ENCODE results near the gene SKIL. TPM values are rescaled to one million over a fixed set of nuclear protein-coding genes. Genes with fewer than 3 reads are reported as not detected.
"Not testable (repeated sequence)": the region's sequence is repeated elsewhere in the genome, so short reads cannot be mapped to it uniquely, and the experiment has no call there.

The SKIL gene
- polyA plus RNA-seq, 4 donors: 10.6 to 47.6 (median 16.6) TPM

DNA sequence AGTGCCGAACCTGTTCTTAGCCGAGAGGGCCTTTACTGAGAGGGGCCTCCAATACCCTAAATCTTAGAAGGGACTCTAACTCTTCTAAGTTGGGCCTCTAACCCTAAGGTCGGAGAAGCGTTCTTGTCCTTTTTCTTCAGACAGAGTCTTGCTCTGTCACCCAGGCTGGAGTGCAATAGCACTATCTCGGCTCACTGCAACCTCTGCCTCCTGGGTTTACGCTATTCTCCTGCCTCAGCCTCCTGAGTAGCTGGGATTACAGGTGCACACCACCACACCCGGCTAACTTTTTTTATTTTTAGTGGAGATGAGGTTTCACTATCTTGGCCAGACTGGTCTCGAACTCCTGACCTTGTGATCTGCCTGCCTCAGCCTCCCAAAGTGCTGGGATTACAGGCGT lies 15.2 kb upstream of the SKIL start:
- FAIRE-seq; H3K27ac ChIP-seq (ENCODE audit: low read depth in 1 of 3, low read length in 2 of 3); H3K27me3 ChIP-seq (ENCODE audit: control insufficient read depth in 3 of 3, insufficient read depth in 3 of 3, low read length in 3 of 3); H3K36me3 ChIP-seq (ENCODE audit: control insufficient read depth in 3 of 3, insufficient read depth in 2 of 3, low read depth in 1 of 3, low read length in 3 of 3); H3K9me3 ChIP-seq (ENCODE audit: control insufficient read depth in 2 of 2, insufficient read depth in 1 of 2, low read depth in 1 of 2, low read length in 1 of 2); DNase-seq; H3K4me3 ChIP-seq (ENCODE audit: low read depth in 1 of 3, low read length in 3 of 3): not testable (repeated sequence)
- WGBS, 3 donors: 94 to 95% (median 95%) methylated on average over 9 of the region's 9 CpGs
- H3K4me1 ChIP-seq (ENCODE audit: control insufficient read depth in 3 of 3, insufficient read depth in 2 of 3, low read depth in 1 of 3, low read length in 2 of 3): peaks cover 0 to 12% (median 0%) of the 10 kb centered on the region in 3 donors

- not testable (repeated sequence) for H3K9me3 ChIP-seq (ENCODE audit: control insufficient read depth in 2 of 2, insufficient read depth in 1 of 2, low read depth in 1 of 2, low read length in 1 of 2); H3K27me3 ChIP-seq (ENCODE audit: control insufficient read depth in 3 of 3, insufficient read depth in 3 of 3, low read length in 3 of 3); H3K36me3 ChIP-seq (ENCODE audit: control insufficient read depth in 3 of 3, insufficient read depth in 2 of 3, low read depth in 1 of 3, low read length in 3 of 3); H3K4me3 ChIP-seq (ENCODE audit: low read depth in 1 of 3, low read length in 3 of 3); FAIRE-seq
- peak overlapping the region in 1 of 3 donors; percentile 81 for H3K27ac ChIP-seq (ENCODE audit: low read depth in 1 of 3, low read length in 2 of 3)
- DNase-seq: peak in 1 of 2 donors; percentile 64
- peaks cover 0 to 12% (median 0%) of the 10 kb centered on the region in 3 donors for H3K4me1 ChIP-seq (ENCODE audit: control insufficient read depth in 3 of 3, insufficient read depth in 2 of 3, low read depth in 1 of 3, low read length in 2 of 3)
- 41 to 60% (median 57%) methylated on average over 6 of the region's 6 CpGs for WGBS, 3 donors
These were observed 13.7 kb upstream of the SKIL start for GRCh38 chr3:170343859-170344258.

GRCh38 chr3:170344971-170345370 lies 12.5 kb upstream of the SKIL start:
- 82 to 94% (median 92%) methylated on average over 4 of the region's 4 CpGs for WGBS, 3 donors
- Histone ChIP-seq H3K9me3 (ENCODE audit: control insufficient read depth in 2 of 2, insufficient read depth in 1 of 2, low read depth in 1 of 2, low read length in 1 of 2) (no peaks in the 10 kb centered on the region), H3K36me3 (ENCODE audit: control insufficient read depth in 3 of 3, insufficient read depth in 2 of 3, low read depth in 1 of 3, low read length in 3 of 3) (no peaks in the 10 kb centered on the region), H3K27ac (ENCODE audit: low read depth in 1 of 3, low read length in 2 of 3) (peak overlapping the region in 1 of 3 donors; percentile 81), H3K4me3 (ENCODE audit: low read depth in 1 of 3, low read length in 3 of 3) (no peak overlapping the region), H3K4me1 (ENCODE audit: control insufficient read depth in 3 of 3, insufficient read depth in 2 of 3, low read depth in 1 of 3, low read length in 2 of 3) (peaks cover 0 to 12% (median 0%) of the 10 kb centered on the region in 3 donors), H3K27me3 (ENCODE audit: control insufficient read depth in 3 of 3, insufficient read depth in 3 of 3, low read length in 3 of 3) (no peaks in the 10 kb centered on the region)
- FAIRE-seq (no peak), DNase-seq (no peak)

- Histone ChIP-seq H3K27me3 (ENCODE audit: control insufficient read depth in 3 of 3, insufficient read depth in 3 of 3, low read length in 3 of 3) (no peaks in the 10 kb centered on the region), H3K9me3 (ENCODE audit: control insufficient read depth in 2 of 2, insufficient read depth in 1 of 2, low read depth in 1 of 2, low read length in 1 of 2) (no peaks in the 10 kb centered on the region), H3K4me1 (ENCODE audit: control insufficient read depth in 3 of 3, insufficient read depth in 2 of 3, low read depth in 1 of 3, low read length in 2 of 3) (peaks cover 0 to 12% (median 0%) of the 10 kb centered on the region in 3 donors), H3K27ac (ENCODE audit: low read depth in 1 of 3, low read length in 2 of 3) (no peak overlapping the region), H3K36me3 (ENCODE audit: control insufficient read depth in 3 of 3, insufficient read depth in 2 of 3, low read depth in 1 of 3, low read length in 3 of 3) (no peaks in the 10 kb centered on the region), H3K4me3 (ENCODE audit: low read depth in 1 of 3, low read length in 3 of 3) (no peak overlapping the region)
- FAIRE-seq: no peak
- 91 to 96% (median 95%) methylated on average over 10 to 12 of the region's 12 CpGs for WGBS, 3 donors
- DNase-seq: no peak
These were observed 10.8 kb upstream of the SKIL start for GRCh38 chr3:170346481-170347392.

GRCh38 chr3:170350515-170351413 lies 6.8 kb upstream of the SKIL start:
- Histone ChIP-seq H3K4me1 (ENCODE audit: control insufficient read depth in 3 of 3, insufficient read depth in 2 of 3, low read depth in 1 of 3, low read length in 2 of 3) (peaks cover 0 to 8% (median 0%) of the 10 kb centered on the region in 3 donors), H3K27ac (ENCODE audit: low read depth in 1 of 3, low read length in 2 of 3) (no peak overlapping the region), H3K9me3 (ENCODE audit: control insufficient read depth in 2 of 2, insufficient read depth in 1 of 2, low read depth in 1 of 2, low read length in 1 of 2) (no peaks in the 10 kb centered on the region), H3K4me3 (ENCODE audit: low read depth in 1 of 3, low read length in 3 of 3) (no peak overlapping the region), H3K27me3 (ENCODE audit: control insufficient read depth in 3 of 3, insufficient read depth in 3 of 3, low read length in 3 of 3) (no peaks in the 10 kb centered on the region), H3K36me3 (ENCODE audit: control insufficient read depth in 3 of 3, insufficient read depth in 2 of 3, low read depth in 1 of 3, low read length in 3 of 3) (no peaks in the 10 kb centered on the region)
- no peak for FAIRE-seq
- 74 to 82% (median 79%) methylated on average over 8 of the region's 8 CpGs for WGBS, 3 donors
- no peak for DNase-seq

GRCh38 chr3:170352936-170353335 lies 4.6 kb upstream of the SKIL start:
- FAIRE-seq (no peak), DNase-seq (no peak)
- Histone ChIP-seq H3K36me3 (ENCODE audit: control insufficient read depth in 3 of 3, insufficient read depth in 2 of 3, low read depth in 1 of 3, low read length in 3 of 3) (no peaks in the 10 kb centered on the region), H3K27me3 (ENCODE audit: control insufficient read depth in 3 of 3, insufficient read depth in 3 of 3, low read length in 3 of 3) (no peaks in the 10 kb centered on the region), H3K4me3 (ENCODE audit: low read depth in 1 of 3, low read length in 3 of 3) (no peak overlapping the region), H3K9me3 (ENCODE audit: control insufficient read depth in 2 of 2, insufficient read depth in 1 of 2, low read depth in 1 of 2, low read length in 1 of 2) (no peaks in the 10 kb centered on the region), H3K4me1 (ENCODE audit: control insufficient read depth in 3 of 3, insufficient read depth in 2 of 3, low read depth in 1 of 3, low read length in 2 of 3) (peaks cover 0 to 10% (median 0%) of the 10 kb centered on the region in 3 donors), H3K27ac (ENCODE audit: low read depth in 1 of 3, low read length in 2 of 3) (no peak overlapping the region)
- 72 to 81% (median 74%) methylated on average over 7 of the region's 7 CpGs for WGBS, 3 donors

- no peaks in the 10 kb centered on the region for H3K36me3 ChIP-seq (ENCODE audit: control insufficient read depth in 3 of 3, insufficient read depth in 2 of 3, low read depth in 1 of 3, low read length in 3 of 3)
- DNase-seq (no peak), FAIRE-seq (no peak)
- no peak overlapping the region for H3K27ac ChIP-seq (ENCODE audit: low read depth in 1 of 3, low read length in 2 of 3)
- no peak overlapping the region for H3K4me3 ChIP-seq (ENCODE audit: low read depth in 1 of 3, low read length in 3 of 3)
- no peaks in the 10 kb centered on the region for H3K9me3 ChIP-seq (ENCODE audit: control insufficient read depth in 2 of 2, insufficient read depth in 1 of 2, low read depth in 1 of 2, low read length in 1 of 2)
- no peaks in the 10 kb centered on the region for H3K27me3 ChIP-seq (ENCODE audit: control insufficient read depth in 3 of 3, insufficient read depth in 3 of 3, low read length in 3 of 3)
- peaks cover 0 to 10% (median 0%) of the 10 kb centered on the region in 3 donors for H3K4me1 ChIP-seq (ENCODE audit: control insufficient read depth in 3 of 3, insufficient read depth in 2 of 3, low read depth in 1 of 3, low read length in 2 of 3)
These were observed 4.0 kb upstream of the SKIL start for GRCh38 chr3:170353485-170353884.

DNA sequence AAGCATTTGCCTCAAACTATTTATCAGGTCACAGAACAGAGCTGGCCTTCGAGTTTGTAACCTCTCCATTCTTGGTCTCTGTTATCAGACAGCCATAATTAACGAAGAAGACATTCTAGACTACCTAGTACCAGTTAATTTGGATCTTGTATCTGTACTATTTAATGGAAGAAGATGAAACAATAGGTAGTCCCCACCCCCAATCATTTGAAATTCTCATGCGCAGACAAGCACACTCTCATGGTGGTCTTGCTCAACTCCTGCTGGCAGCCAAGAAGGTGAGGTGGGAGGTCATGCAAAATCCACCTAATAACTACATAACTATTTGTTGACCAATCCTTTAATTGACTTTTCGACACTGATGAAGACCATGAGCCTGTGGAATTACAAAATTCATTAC lies 2.8 kb upstream of the SKIL start:
- Histone ChIP-seq H3K9me3 (ENCODE audit: control insufficient read depth in 2 of 2, insufficient read depth in 1 of 2, low read depth in 1 of 2, low read length in 1 of 2) (no peaks in the 10 kb centered on the region), H3K4me3 (ENCODE audit: low read depth in 1 of 3, low read length in 3 of 3) (no peak overlapping the region), H3K4me1 (ENCODE audit: control insufficient read depth in 3 of 3, insufficient read depth in 2 of 3, low read depth in 1 of 3, low read length in 2 of 3) (peaks cover 0 to 15% (median 0%) of the 10 kb centered on the region in 3 donors), H3K36me3 (ENCODE audit: control insufficient read depth in 3 of 3, insufficient read depth in 2 of 3, low read depth in 1 of 3, low read length in 3 of 3) (peaks cover 0 to 3% (median 0%) of the 10 kb centered on the region in 3 donors), H3K27ac (ENCODE audit: low read depth in 1 of 3, low read length in 2 of 3) (no peak overlapping the region), H3K27me3 (ENCODE audit: control insufficient read depth in 3 of 3, insufficient read depth in 3 of 3, low read length in 3 of 3) (no peaks in the 10 kb centered on the region)
- FAIRE-seq (no peak), DNase-seq (no peak)
- WGBS, 3 donors: 88 to 91% (median 90%) methylated on average over 4 of the region's 4 CpGs
